ENCODE results near the gene KCNQ1.

KCNQ1 gene

DNA sequence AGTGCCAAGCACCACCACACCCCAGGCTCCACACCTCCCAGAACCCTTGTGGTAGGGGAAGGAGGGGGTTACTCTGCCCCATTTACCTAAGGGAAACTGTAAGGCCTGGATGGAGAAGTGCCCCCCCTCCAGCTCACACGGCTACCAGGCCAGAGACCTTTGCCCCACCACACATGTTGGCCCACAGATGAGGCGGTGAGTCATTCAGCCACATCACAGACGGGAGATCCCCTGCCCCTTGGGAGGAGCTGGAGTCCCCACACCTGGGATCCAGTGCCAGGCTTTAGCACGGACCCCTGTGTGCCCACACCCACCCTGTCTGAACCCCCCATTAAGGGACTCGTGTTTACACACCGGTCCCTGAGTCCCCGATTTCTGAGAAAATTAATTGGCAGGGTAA is 415.8 kb downstream of the KCNQ1 start:
- DNase-seq, result no peak

DNA sequence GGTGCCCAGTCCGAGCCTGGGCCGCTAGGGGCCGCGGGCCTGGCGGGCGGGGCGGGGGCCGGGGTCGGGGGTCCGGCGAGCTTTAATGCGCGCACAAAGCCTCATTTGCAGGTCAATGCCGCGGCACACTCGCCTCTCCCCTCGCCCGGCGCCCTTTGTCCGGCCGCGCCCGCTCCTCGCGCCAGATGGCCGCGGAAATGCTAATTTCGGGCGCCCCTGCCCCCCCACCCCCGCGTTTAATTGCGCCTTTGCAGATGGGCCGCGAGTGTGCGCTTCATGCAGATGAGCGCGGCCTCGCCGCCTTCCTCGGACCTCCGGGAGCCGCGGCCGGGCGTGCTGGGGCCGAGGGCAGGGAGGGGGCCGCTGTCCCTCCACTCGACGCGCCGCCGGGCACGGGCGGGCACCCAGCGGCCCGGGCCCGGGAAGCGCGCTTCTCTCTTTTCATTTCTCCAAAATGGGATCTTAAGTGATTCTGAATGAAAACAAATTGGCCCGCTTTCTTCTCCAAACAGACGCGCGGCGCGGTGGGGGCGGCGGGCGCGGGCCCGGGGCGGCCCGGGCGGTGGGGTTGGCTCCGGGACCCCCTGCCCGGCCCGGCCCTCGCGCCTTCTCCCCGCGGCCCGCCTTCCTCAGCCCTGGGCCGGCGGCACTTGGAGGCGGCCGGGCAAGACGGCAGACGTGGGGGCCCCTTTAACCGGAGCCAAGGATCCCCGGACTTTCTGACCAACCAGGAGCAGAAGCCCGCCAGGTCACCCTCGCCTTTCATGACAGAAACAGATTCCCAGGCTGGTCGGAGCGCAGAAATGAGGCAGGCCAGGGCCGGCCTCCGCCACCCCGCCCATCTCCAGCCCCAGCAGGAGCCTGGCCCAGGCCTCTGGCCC is 417.8 kb downstream of the KCNQ1 start:
- DNase-seq, result no peak

DNA sequence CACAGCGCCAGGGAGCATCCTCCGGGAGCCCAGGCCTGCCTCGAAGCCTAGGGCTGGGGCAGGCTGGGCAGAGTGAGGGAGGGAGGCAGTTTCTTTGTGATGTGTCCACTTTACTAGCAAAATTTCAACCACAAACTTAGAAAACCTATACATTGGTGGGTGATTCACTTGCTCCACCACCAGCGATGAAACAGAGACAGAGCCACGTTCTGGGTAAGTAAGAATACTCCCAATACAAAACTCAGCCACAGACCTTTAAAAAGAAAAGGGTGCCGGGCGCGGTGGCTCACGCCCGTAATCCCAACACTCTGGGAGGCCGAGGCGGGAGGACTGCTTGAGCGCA is 418.4 kb downstream of the KCNQ1 start:
- no peak for DNase-seq

DNA sequence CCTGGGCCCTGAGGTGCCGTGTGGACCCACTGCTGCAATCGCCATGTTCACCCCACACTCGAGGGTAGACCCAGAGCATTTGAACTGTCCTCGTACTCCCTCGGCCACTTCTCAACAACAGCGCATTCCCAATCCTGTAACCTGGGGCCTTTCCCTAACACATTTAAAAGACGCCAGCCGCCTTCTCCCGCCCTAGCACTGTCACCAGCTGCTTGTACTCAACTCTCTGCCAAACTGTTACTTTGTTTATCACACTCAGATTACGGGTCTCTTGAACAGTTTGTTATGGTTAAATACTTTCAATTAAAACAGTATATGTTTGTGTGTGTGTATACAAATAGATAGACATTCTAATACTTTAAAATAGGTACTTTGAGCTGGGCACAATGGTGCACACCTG is 420.1 kb downstream of the KCNQ1 start:
- DNase-seq, result no peak

DNA sequence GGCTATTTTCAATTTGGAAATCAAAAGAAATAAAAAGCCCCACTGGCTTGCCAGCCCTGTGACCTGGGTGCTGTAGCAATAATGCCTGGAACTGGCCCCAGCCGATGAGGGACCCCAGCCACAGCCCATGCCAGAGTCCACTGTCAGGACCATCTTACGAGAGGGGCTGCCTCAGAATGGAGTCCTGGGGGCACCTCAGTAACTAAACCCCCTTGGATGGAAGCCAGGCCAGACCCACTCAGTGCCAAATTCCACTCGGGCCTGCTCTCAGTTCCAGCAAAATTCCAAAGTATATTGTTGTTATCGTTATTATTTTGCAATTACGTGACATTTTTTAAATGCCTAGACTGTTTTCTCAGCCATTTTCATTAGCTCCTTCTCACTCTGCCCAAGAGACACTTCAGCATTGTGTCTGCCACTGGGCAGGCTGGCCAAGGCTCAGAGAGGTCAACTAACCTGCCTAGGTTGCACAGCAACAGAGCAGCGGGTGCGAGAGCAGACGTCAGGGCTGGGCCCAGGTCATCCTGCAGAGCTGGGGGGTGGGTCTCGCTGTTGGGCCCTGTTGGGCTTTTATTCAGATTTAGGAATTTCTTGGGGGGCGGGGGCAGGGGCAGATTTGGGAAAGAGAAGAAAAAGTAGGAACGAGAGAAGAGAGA is 421.2 kb downstream of the KCNQ1 start:
- no peak for DNase-seq

DNA sequence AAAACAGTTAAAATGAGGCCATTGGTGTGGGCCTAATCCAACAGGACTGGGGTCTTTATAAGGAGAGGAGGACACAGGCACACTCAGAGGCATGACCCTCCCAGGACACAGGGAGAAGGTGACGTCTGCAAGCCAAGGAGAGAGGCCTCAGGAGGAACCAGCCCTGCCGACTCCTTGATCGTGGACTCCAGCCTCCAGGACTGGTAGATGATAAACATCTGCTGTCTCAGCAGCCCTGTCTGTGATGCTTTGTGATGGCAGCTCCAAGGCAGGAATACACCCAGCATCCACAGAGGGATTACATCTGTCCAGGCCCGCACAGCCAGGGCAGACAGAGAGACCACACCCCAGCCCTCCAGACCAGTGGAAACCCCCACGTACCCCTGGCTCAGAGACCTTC is 422.3 kb downstream of the KCNQ1 start:
- DNase-seq, result no peak

DNA sequence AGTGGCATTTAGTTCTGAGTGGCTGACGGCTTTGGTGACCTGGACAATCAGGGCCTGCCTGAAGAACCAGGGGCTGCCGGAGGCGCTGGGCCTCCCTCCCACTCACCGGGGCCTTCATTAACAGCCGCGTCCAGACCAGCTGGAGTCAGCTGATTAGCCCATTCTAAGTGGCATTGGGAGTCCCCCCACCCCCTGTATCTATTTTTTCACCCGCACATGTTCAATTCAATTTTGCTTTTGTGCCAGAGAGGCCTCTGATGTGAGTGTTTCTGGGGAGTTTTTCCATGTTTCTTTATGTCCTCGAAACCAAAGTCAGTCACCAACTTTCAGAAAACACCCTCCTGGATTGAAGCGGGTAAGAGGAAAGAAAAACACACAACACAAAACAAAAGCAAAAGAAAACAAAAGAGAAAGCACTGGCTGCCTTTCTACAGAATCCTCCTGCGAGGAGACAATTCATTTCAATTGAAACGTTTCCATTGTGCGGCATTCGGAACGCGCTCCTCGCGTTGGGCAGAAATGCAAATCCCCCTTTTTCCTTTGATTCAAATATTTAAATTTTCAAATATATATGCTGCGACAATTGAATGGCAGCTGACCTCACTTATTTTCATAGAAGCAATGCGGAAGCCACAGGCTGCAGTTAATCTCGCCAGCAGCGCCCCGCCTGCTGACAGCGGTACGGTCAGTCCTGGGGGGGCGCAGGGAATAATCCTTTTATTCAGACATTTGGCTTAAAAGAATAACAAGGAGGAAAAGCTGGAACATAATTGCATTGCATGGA is 423.1 kb downstream of the KCNQ1 start:
- no peak for DNase-seq

DNA sequence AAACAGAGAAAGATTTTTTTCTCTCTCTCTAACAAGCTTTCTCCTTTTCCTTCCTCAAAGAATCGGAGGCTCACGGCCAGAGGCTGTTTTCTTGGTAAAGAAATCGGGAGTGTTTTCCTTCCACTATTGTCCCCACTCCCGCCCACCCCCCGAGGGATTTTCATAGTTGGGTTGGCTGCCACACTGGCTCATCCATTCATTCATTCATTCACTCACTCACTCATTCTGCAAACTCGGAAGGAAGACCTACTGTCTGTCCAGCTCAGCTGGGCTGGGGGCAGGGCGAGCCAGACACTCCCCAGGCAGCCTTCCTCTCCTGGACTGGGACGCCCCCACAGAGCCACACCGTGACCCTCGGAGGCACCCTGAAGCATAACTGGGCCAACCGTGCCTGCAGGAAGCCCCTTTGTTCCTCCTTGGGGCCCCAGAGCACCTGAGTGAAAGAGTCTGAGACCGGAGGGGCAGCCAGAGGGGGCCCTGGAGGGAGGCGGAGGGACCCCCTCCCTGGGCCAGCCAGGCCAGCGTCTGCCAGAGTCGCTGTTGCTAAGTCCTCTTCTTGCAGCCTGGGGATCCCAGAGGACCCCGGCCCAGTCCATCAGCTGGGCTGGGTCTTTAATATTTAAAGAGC is 423.8 kb downstream of the KCNQ1 start:
- no peak for DNase-seq

DNA sequence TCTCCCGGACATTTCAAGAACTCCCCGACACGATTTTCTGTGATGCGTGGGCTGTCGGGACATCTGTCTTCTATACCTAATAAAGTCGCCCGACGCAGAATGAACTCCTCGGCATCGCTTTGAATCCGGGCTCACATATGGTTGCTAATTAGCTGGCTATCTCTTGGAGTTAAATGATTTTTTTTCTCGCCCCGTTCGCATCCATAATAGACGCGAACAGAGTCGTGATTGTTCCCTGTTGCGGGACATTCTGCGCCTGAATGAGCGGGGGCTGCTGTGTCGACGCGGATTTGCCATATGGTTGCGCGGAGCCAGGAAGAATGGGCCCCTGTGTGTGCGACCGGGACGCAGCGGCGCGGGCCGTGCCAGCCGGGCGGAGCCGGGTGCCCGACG is 424.3 kb downstream of the KCNQ1 start:
- DNase-seq, result no peak

DNA sequence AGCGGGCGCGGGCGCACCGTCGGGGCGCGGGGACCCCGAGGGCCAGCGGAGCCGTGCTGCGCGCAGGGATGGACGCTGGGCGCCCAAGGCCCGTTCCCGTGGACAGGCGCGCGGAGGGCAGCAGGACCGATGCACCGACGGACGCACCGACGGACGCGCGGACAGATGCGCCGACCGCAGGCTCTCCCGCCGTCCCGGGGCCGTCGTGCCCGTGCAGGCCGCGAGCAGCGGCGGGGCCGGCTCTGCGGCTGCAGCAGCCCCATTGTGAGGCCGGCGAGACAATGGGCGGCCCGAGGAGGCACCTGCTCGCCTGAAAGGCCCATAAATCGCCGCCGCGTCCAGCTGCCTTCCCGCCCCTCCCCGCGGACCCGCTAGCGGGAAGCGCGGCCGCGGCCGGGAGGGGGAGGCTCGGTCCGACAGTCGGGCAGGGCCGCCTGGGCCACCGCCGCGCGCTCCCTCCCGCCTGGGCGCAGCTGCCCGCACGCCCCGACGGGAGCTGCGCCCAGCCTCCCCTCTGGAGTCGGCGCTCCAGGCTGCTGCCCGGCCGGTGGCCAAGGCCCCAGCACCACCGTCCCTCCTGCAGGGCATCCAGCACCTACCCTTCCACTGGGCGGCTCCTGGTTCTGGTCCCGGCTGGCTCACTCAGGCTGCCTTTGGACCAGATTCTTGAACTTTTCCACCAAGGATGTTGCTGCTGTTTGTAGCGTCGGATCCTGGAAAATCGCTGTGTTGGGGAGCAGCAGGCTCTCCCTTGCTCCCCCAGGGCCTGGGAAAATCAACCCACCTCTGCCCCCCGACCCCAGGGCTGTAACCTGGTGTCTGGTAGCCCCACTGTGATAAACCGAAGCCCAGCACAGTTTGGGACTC is 425.0 kb downstream of the KCNQ1 start:
- no peak for DNase-seq

DNA sequence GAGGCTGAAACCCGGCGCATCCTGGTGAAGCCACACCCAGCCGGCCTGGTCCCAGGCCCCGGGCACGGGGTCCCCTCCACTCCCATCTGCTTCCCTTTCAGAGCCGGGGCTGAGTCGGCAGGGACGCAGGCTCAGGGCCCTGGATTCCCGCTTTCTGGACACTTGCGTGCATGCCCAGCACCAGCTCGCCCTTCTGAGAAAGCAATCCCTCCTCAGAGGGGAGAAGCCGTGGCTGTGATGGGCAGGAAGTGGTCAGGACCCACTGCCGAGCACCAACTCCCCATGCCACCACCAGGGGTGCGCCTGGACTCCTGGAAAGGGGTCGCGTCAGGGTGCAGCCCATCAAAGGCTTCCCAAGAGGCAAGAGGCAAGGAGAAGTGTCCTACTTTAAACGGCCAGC is 425.7 kb downstream of the KCNQ1 start:
- no peak for DNase-seq

DNA sequence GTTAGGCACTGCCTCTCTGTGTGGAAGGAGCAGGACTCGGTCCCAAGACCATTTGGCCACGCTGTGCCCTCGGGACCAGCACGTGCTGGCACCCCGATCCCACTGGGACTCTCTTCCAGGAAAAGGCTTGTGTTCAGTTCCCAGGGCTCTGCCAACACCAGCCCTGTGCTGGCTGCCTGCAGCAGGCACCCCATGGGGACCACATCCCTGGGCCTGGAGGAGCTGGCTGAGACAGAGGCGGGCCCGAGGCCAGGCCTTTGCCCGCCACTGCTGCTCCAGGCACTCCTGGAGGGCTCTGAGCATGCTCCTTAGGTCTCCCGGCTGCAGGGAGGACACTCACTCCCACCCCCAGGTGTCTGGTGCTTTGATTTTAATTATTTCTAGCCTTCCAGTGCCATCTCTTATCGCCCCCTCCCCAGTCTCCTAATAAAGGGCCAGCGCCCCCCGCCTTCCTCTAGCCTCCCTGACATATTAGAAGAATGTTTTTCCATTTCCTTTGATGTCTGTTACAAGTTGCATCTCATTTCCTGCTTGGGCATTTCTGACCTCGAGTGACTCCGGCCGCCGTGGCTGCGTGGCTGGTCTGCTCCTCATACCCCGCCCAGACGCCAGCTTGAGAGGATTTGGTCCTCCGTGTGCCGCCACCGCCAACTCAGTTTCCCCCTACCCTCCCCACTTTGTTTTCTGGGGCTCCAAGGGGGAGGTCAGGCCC is 426.3 kb downstream of the KCNQ1 start:
- DNase-seq, result no peak

DNA sequence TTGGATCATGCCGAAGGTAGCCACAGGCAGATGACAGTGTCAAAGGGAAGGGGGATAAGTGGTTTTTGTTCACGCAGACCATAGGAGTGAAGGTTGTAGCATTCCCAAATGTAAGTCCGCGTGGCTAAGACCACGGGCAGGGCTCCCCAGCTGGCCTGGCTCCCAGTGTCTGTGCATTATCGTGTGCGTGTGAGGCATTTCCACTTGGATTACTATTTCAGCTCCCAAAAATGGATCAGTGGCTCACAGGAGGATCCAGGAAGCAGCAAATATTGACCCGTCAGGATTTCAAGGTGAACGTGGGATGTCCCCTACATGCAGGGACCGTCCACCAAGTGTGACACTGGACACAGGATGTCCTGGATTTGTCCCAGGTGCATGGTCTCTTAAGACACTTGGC is 430.2 kb downstream of the KCNQ1 start:
- no peak for DNase-seq

DNA sequence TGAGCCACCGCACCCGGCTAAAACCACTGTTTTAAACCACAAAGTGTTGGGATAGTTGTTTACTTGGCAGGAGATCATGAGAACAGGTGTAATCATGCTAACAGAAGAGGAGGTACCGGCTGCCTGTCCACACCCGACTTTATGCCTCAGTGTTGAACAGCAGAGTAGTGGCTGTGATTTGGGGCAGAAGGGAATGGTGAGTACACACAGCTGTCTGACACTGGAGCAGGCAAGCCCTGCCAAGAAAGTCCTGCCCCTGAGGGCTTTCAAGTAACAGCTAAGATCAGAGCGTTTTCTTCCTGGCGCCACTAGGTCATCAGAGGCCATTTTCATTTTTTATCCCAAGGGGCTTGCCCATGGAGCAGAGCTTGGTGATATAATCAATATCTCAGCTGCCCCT is 432.7 kb downstream of the KCNQ1 start:
- DNase-seq, result no peak

DNA sequence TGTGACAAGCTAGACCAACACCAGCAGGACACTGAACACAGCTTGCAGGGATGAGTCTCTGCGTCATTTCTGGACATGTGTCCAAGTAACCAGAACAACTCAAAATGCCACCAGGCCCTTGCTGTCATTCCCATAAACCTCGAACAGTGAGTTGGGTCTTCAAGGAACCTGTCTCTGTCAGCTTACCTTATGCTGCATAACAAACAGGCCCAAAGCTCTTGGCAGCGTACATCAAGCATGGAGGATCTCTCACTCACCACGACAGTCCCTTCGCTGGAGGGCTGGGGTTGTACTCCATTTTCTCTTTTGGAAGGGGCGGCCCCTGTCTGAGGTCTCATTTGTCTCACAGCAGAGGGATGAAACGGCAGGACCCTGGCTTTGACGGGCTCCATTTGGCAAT is 434.0 kb downstream of the KCNQ1 start:
- no peak for DNase-seq

DNA sequence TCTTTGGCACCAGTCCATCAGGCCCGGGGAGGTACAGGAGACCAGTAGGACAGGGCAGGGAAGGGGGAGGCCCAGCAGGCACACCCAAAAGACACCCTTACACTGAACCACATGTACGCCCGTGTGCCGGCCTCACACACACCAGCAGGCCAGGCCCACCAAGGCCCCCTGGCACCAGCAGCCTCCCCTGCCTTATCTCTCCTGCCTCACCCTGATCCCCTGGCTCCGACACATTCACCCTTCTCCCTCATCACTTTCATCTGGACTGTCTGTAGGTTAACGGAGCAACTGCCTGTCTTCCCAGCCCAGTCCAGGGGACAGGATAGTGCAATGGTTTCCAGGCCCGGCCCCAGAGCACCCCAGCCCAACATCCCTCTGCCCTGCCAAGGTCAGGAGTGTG is 435.8 kb downstream of the KCNQ1 start:
- no peak for DNase-seq

DNA sequence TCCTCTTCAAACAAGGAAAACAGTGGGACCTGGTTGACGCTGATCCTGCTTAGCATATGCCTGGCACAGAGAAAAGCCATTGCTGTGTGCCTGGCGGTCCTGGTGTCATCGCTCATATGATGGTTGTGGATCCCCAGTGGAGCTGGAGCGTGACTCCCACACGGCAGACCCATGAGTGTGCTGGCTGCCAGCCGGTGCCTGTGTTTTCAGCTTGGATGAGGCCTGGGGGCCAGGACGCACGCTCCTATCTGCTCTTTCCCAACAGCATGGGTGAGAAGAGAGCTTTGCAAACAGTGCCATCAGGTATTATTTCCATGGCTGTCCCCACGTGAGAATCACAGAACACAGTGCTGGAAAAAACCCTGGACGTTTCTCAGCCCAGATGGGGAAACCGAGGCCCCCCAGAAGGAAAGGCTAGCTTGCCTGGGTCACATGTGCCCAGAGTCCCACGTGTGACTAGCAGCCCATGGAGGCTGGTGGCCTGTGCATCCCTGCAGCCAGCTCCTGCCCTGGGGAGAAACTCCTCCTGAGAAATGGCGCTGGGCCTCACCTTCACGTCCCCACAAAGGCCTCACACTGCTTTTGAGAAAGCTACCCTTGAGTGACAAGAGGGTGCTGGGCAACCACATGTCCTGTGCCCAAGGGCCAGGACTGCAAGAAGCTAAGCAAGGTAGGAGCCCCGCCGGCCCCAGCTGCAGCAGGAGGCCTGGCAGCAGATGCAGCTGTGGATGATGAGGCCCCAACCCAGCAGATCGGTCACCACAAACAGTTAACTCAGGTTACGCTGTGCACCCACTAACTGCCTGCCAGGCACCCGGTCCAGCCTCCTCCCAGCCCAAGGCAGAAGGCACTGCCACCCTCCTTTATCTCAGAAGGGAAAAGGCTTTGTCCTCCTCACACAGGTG is 436.5 kb downstream of the KCNQ1 start:
- no peak for DNase-seq

DNA sequence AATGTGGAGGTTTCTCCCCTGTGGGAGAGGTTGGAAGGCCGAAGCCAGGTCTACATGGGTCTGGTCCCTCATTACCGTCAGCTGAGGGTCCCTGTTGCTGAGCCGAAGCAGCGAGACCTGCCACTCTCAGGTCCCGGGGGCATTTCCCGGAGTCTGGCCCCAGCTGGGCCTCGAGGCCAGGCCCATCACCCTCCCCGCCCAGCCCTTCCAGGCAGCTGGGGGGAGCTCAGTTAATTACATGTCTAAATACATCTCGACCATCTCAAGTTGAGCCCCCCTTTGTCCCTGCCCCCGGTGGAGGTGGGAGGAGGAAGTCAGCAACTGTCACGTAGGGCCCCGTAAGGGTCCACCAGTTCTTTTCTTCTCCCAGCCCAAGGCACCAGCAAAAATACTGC is 437.2 kb downstream of the KCNQ1 start:
- DNase-seq, result no peak

DNA sequence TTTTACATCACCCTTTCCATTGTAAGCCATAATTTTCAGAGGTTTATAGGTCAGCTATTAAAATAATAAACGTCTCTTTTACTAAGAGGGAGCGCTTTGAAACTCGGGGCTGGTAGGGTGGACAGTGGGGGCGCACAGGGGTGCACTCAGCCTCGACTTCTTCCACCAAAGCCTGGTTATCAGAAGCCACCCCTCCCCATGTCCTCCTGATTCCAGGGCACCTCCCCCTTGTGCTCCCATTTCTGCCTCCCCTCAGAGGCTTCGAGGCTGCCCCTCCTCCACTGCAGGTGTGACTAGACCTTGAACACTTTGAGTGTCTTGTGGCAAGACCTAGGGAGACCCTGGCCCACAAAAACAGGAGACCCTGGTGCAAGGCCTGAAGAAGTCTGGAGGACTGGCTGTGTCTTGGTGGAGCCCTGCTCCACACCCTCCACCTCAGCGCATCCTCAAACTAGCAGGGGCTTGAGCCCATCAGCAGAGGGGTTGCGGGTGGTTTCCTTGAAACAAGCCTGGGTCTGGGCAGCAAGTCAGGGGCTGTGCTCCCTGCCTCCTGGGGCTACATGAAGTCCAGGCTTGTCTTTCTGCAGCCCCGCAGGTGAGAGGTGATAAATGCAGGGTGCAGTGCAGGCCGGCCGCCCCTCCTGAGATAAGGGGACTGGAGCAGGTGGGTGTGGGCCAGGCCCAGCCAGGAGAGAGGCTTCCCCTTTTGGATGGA is 437.7 kb downstream of the KCNQ1 start:
- DNase-seq, result no peak

DNA sequence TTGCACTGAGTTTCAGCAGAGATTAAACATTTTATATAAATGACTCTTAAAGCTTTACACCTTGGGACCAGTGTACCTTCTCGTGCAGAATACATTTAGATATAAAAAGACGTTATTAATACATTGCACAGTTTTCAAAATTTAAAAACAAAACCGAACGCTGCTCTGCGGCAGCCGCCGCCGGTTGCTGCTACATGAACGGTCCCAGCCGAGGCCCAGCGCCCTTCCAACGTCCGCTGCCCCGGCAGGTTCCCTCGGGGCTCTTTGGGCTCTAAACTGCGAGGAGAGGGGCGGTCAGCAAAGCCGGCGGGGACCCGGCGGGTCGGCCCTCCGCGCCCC is 438.8 kb downstream of the KCNQ1 start:
- DNase-seq, result no peak

Data from effector CD8-positive, alpha-beta T cell (primary cell).